Caco-2 (cell line): Measurements from ENCODE around the gene ST3GAL5. TPM values are rescaled to one million over a fixed set of nuclear protein-coding genes. Genes with fewer than 3 reads are reported as not detected.
"Not testable (repeated sequence)": the region's sequence is repeated elsewhere in the genome, so short reads cannot be mapped to it uniquely, and the experiment has no call there.

Source experiments
- BruUV-seq: library from RNA; stranded (reverse); fragments of 400-500 nt; replicated peaks from 2 replicates; lab custom pipeline; 2021; lab: Mats Ljungman, UMichigan
- CTCF ChIA-PET: fragments of 300-600 bp; sonication (Branson Sonifier 250); formaldehyde crosslinking; loops from one replicate; lab custom pipeline; 2022; ENCODE audit warnings: antibody characterized with exemption; lab: Charles Lee
- POLR2A ChIA-PET: fragments of 300-600 bp; sonication (Branson Sonifier 250); formaldehyde crosslinking; loops from one replicate; lab custom pipeline; 2022; ENCODE audit warnings: antibody characterized with exemption; lab: Charles Lee
- DNase-seq, 2 experiments: peaks; one replicate each; pipeline versions ENCODE4 v3.0.0 to v3.0.0-alpha.2; 2020 to 2022
- H3K27me3 ChIP-seq: replicated peaks from 2 replicates; pipeline ENCODE4 v1.6.0; 2011; ENCODE audit warnings: low read length; ENCODE audit not compliant: control insufficient read depth, insufficient read depth
- H3K36me3 ChIP-seq: 2 replicates; pipeline ENCODE4 v1.5.1; 2011; ENCODE audit warnings: low read length; ENCODE audit not compliant: control insufficient read depth, insufficient read depth
- H3K4me1 ChIP-seq: fragments of 250-450 bp; sonication (Bioruptor Pico); 2 replicates; pipeline ENCODE4 v1.5.1; 2020; ENCODE audit warnings: mild to moderate bottlenecking
- H3K4me3 ChIP-seq: 2 replicates; pipeline ENCODE4 v1.5.1; 2011; ENCODE audit warnings: low read depth, mild to moderate bottlenecking, control low read depth, low read length
- H3K9me3 ChIP-seq: fragments of 250-450 bp; sonication (Bioruptor Pico); 2 replicates; pipeline ENCODE4 v1.5.1; 2020; ENCODE audit warnings: mild to moderate bottlenecking, moderate library complexity
- H3K27ac Mint-ChIP-seq: one replicate; pipeline ENCODE4 v1.8.0; 2022; ENCODE audit warnings: mixed read lengths; ENCODE audit not compliant: unreplicated experiment
- H3K27me3 Mint-ChIP-seq: one replicate; pipeline ENCODE4 v1.8.0; 2022; ENCODE audit warnings: mixed read lengths; ENCODE audit not compliant: insufficient read depth, unreplicated experiment
- H3K36me3 Mint-ChIP-seq: one replicate; pipeline ENCODE4 v1.8.0; 2022; ENCODE audit warnings: mild to moderate bottlenecking, mixed read lengths; ENCODE audit not compliant: insufficient read depth, unreplicated experiment
- H3K4me1 Mint-ChIP-seq: one replicate; pipeline ENCODE4 v1.8.0; 2022; ENCODE audit warnings: low read depth, mixed read lengths; ENCODE audit not compliant: unreplicated experiment
- H3K4me3 Mint-ChIP-seq: one replicate; pipeline ENCODE4 v1.8.0; 2022; ENCODE audit warnings: mild to moderate bottlenecking, moderate library complexity, mixed read lengths; ENCODE audit not compliant: unreplicated experiment
- H3K9me3 Mint-ChIP-seq: one replicate; pipeline ENCODE4 v1.8.0; 2022; ENCODE audit warnings: mixed read lengths; ENCODE audit not compliant: unreplicated experiment
- intact Hi-C: fragments of 100-400 bp; cut with micrococcal nuclease; formaldehyde crosslinking; loops from one replicate; pipeline ENCODE4 v1.10.0; 2022; ENCODE audit not compliant: unreplicated experiment
- total RNA-seq: library from RNA; stranded (reverse); gene quantifications from 2 replicates; pipeline ENCODE4 v1.2.3, GENCODE V29; 2022
- TF ChIP-seq, protein P1 (sequence below), 2 experiments: fragments of 200-600 bp in 1 of 2; IDR thresholded peaks; 1 replicate in 1 of 2; 2 replicates in 1 of 2; pipeline versions ENCODE4 v1.5.1 to v1.8.0; 2011 to 2022; ENCODE audit warnings: antibody characterized with exemption in 1 of 2, control low read depth in 1 of 2, inconsistent platforms in 1 of 2, low read depth in 1 of 2, low read length in 1 of 2, mild to moderate bottlenecking in 1 of 2, moderate library complexity in 1 of 2; ENCODE audit not compliant: insufficient read depth in 1 of 2, severe bottlenecking in 1 of 2, unreplicated experiment in 1 of 2

The ST3GAL5 gene
- total RNA-seq, 1 experiment from 2014 or later: 3.4 TPM

DNA sequence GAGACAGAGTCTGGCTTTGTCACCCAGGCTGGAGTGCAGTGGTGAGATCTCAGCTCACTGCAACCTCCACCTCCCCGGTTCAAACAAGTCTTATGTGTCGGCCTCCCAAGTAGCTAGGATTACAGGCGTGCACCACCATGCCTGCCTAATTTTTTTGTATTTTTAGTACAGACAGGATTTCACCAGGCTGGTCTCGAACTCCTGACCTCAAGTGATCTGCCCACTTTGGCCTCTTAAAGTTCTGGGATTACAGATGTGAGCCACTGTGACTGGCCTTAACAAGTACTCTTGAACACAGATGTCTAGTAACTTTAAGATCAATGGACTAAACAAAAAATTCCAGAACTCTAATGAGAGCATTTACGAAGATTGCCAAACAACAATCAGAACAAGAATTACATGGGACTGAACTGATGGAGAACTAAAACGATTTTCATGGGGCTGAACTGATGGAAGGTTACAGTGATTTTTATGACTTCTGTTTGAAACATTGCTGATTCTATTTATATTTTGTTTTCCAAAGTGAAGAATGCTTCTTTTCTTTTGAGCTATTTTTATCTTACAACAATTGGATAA is 46.5 kb upstream of the ST3GAL5 start:
- DNase-seq: no peak
- TF ChIP-seq, protein P1, sequence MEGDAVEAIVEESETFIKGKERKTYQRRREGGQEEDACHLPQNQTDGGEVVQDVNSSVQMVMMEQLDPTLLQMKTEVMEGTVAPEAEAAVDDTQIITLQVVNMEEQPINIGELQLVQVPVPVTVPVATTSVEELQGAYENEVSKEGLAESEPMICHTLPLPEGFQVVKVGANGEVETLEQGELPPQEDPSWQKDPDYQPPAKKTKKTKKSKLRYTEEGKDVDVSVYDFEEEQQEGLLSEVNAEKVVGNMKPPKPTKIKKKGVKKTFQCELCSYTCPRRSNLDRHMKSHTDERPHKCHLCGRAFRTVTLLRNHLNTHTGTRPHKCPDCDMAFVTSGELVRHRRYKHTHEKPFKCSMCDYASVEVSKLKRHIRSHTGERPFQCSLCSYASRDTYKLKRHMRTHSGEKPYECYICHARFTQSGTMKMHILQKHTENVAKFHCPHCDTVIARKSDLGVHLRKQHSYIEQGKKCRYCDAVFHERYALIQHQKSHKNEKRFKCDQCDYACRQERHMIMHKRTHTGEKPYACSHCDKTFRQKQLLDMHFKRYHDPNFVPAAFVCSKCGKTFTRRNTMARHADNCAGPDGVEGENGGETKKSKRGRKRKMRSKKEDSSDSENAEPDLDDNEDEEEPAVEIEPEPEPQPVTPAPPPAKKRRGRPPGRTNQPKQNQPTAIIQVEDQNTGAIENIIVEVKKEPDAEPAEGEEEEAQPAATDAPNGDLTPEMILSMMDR (IDR thresholded peaks at IDR 0.05; ENCODE audit: insufficient read depth in 1 of 2, low read depth in 1 of 2, low read length in 1 of 2, severe bottlenecking in 1 of 2, unreplicated experiment in 1 of 2): no peak
- Histone ChIP-seq H3K9me3 (no peaks in the 10 kb centered on the region), H3K4me3 (no peak overlapping the region), H3K27me3 (no peaks in the 10 kb centered on the region), H3K4me1 (peaks cover 41% of the 10 kb centered on the region), H3K36me3 (no peaks in the 10 kb centered on the region)
- Mint-ChIP-seq H3K27me3 (no peaks in the 10 kb centered on the region), H3K4me3 (no peak overlapping the region), H3K36me3 (no peaks in the 10 kb centered on the region), H3K9me3 (no peaks in the 10 kb centered on the region), H3K4me1 (peaks cover 21% of the 10 kb centered on the region), H3K27ac (peak overlapping the region; percentile 75)
- ChIA-PET POLR2A (no interaction called here), CTCF (no interaction called here)
- intact Hi-C loops: loop anchor here (5.0 kb wide), 1 partner anchor 52 kb away; no protein-coding TSS in a partner anchor
- no TSS peak for BruUV-seq

DNA sequence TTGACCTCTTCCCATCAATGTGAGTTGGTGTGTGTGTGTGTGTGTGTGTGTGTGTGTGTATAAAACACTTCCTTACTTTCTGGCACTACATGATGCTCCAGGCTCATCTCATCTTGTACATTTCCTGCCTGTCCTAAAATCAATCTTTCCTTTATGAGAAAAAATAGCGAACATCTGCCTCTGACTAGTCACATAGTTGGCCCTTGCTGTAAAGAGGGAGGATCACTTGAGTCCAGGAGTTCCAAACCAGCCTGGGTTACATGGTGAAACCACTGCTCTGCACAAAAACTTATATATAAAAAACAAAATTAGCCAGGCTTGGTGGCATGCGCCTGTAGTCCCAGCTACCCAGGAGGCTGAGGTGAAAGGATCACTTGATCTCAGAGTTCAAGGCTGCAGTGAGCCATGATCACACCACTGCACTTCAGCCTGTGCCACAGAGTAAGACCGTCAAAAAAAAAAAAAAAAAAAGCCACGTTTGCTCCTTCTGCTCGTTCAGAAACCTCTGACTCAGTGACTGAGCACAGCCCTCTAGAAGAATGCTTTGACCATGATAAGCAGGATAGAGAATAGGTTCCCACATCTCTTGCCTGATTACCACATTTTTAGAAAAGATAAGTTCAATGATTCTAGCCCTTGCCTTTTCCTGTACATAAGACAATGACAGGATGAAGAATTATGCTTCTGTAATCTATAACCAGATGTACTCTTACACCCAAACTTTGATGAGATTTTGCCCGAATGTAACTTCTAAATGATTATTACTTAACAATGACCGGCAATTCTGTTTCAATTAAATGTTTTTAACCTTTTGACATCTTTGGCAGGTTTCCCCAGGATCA is 45.2 kb upstream of the ST3GAL5 start:
- ChIA-PET POLR2A (no interaction called here), CTCF (interaction anchor here (0.7 kb wide), 1 partner anchor 44 kb away, joined by 8 read pairs; no protein-coding TSS in a partner anchor)
- no peaks in the 10 kb centered on the region for H3K9me3 ChIP-seq
- peak overlapping the region; percentile 12 for H3K27ac Mint-ChIP-seq
- H3K4me1 ChIP-seq: peaks cover 44% of the 10 kb centered on the region
- BruUV-seq: no TSS peak
- H3K36me3 ChIP-seq: no peaks in the 10 kb centered on the region
- H3K4me1 Mint-ChIP-seq: peaks cover 31% of the 10 kb centered on the region
- H3K36me3 Mint-ChIP-seq: no peaks in the 10 kb centered on the region
- no peak overlapping the region for H3K4me3 ChIP-seq
- no peaks in the 10 kb centered on the region for H3K27me3 ChIP-seq
- H3K4me3 Mint-ChIP-seq: no peak overlapping the region
- TF ChIP-seq, protein P1 (IDR thresholded peaks at IDR 0.05; ENCODE audit: insufficient read depth in 1 of 2, low read depth in 1 of 2, low read length in 1 of 2, severe bottlenecking in 1 of 2, unreplicated experiment in 1 of 2): no peak
- H3K27me3 Mint-ChIP-seq: no peaks in the 10 kb centered on the region
- H3K9me3 Mint-ChIP-seq: no peaks in the 10 kb centered on the region
- peak in 1 of 2 experiments; percentile 18 for DNase-seq
- intact Hi-C loops: no loop called here

DNA sequence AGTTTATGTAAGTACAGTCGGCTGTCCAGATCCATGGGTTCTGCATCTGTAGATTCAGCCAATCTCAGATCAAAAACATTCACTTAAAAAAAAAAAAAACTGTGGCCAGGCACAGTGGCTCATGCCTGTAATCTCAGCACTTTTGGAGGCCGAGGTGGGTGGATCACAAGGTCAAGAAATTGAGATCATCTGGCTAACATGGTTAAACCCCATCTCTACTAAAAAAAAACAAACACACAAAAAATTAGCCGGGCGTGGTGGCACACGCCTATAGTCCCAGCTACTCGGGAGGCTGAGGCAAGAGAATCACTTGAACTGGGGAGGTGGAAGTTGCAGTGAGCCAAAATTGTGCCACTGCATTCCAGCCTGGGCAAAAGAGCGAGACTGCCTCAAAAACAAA is 42.4 kb upstream of the ST3GAL5 start:
- H3K27me3 ChIP-seq, BruUV-seq, CTCF ChIA-PET, H3K27me3 Mint-ChIP-seq, H3K36me3 Mint-ChIP-seq, H3K27ac Mint-ChIP-seq, H3K9me3 ChIP-seq, H3K4me3 Mint-ChIP-seq, DNase-seq, intact Hi-C loops, H3K9me3 Mint-ChIP-seq, H3K4me3 ChIP-seq, H3K36me3 ChIP-seq: not testable (repeated sequence)
- POLR2A ChIA-PET: interaction anchor here (0.7 kb wide), 1 partner anchor 9 kb away, joined by 4 read pairs; no protein-coding TSS in a partner anchor
- H3K4me1 Mint-ChIP-seq: peaks cover 36% of the 10 kb centered on the region
- peaks cover 46% of the 10 kb centered on the region for H3K4me1 ChIP-seq
